ENCODE measurements around the gene TBC1D20.

GRCh38 chr20:474581-474980, 12.2 kb upstream of the TBC1D20 start:
- TF ChIP-seq CTCF (conservative IDR thresholded peaks at IDR 0.05 in 1 of 2, IDR thresholded peaks at IDR 0.05 in 1 of 2; ENCODE audit: extremely low read depth in 1 of 2, insufficient read depth in 1 of 2, low read depth in 1 of 2, low read length in 2 of 2) (no peak), EZH2 (IDR thresholded peaks at IDR 0.05; ENCODE audit: borderline replicate concordance, low read length) (no peak)
